HL-60 (cell line): ENCODE data around the gene CCDC197.
A peak's percentile ranks its signal among the peaks of the same experiment; 100 is the strongest.

Experiments used
- DNase-seq, 2 experiments: peaks; one replicate each; pipeline ENCODE4 v3.0.0-alpha.2; 2010 to 2020; ENCODE audit warnings: low read depth in 1 of 2, low spot score in 1 of 2
- H3K27ac ChIP-seq: fragments of 250-450 bp; sonication (Bioruptor Pico); replicated peaks from 2 replicates; pipeline ENCODE4 v1.5.1; 2020; ENCODE audit warnings: mild to moderate bottlenecking, moderate library complexity
- H3K27me3 ChIP-seq: fragments of 250-450 bp; sonication (Bioruptor Pico); 2 replicates; pipeline ENCODE4 v1.5.1; 2021; ENCODE audit warnings: mild to moderate bottlenecking, moderate library complexity; ENCODE audit not compliant: insufficient read depth, poor library complexity, severe bottlenecking
- H3K4me3 ChIP-seq: replicated peaks from 2 replicates; pipeline ENCODE4 v1.5.1; 2011; ENCODE audit warnings: mild to moderate bottlenecking, control low read depth, low read length; ENCODE audit not compliant: insufficient read depth
- CTCF ChIP-seq: IDR thresholded peaks from one replicate; pipeline ENCODE4 v1.5.1; 2011; ENCODE audit warnings: low read length, control low read depth, inconsistent platforms; ENCODE audit not compliant: insufficient read depth
- GABPA ChIP-seq: IDR thresholded peaks from 2 replicates; pipeline ENCODE4 v1.6.1; 2012; ENCODE audit warnings: low read depth
- POLR2AphosphoS5 ChIP-seq: IDR thresholded peaks from 2 replicates; pipeline ENCODE4 v1.6.1; 2012; ENCODE audit warnings: low read depth
- REST ChIP-seq: IDR thresholded peaks from 2 replicates; pipeline ENCODE4 v1.6.1; 2012; ENCODE audit warnings: low read depth; ENCODE audit not compliant: insufficient replicate concordance
- SPI1 ChIP-seq: IDR thresholded peaks from 2 replicates; pipeline ENCODE4 v1.6.1; 2012; ENCODE audit warnings: low read depth, mild to moderate bottlenecking, borderline replicate concordance

CCDC197 gene

GRCh38 chr14:93965946-93966474, 31.1 kb upstream of the CCDC197 start:
- DNase-seq, result no peak
- no peak overlapping the region for H3K27ac ChIP-seq
- no peaks in the 10 kb centered on the region for H3K27me3 ChIP-seq
- TF ChIP-seq CTCF (no peak), GABPA (no peak), POLR2AphosphoS5 (no peak)
- H3K4me3 ChIP-seq, result no peak overlapping the region

GRCh38 chr14:93967637-93968250, 29.4 kb upstream of the CCDC197 start:
- H3K4me3 ChIP-seq, result no peak overlapping the region
- DNase-seq, result peak in 1 of 2 experiments; percentile 61
- no peaks in the 10 kb centered on the region for H3K27me3 ChIP-seq
- no peak overlapping the region for H3K27ac ChIP-seq
- TF ChIP-seq CTCF, result no peak
- peak; percentile 98 for TF ChIP-seq SPI1

- TF ChIP-seq GABPA (no peak), POLR2AphosphoS5 (no peak), REST (no peak), SPI1 (no peak), CTCF (no peak)
- Histone ChIP-seq H3K4me3 (no peak overlapping the region), H3K27ac (no peak overlapping the region), H3K27me3 (no peaks in the 10 kb centered on the region)
- DNase-seq, result no peak
Measured at GRCh38 chr14:93969082-93969828, 27.8 kb upstream of the CCDC197 start.

DNA sequence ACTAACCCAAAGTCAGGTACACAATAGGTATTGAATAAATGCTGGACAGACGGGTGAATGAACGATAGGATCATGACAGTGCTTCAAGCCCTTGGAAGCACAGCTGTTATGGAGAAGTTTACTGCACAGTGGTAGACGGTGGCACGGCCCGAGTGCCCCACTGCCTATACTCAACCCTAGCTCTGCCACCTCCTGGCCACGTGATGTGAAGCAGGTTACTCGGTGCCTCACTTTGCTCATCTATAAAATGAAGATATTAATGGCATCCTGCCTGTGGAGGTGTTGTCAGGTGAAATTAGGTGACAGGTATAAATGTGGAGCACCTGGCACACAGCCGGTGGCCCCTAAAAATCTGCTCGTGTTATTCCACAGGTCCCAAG, 26.5 kb upstream of the CCDC197 start:
- Histone ChIP-seq H3K27ac (no peak overlapping the region), H3K27me3 (no peaks in the 10 kb centered on the region)
- no peak for TF ChIP-seq POLR2AphosphoS5
- TF ChIP-seq REST, result no peak
- TF ChIP-seq GABPA, result no peak
- no peak for TF ChIP-seq SPI1
- no peak for TF ChIP-seq CTCF

More for the DNA sequence above, 26.5 kb upstream of the CCDC197 start:
- H3K4me3 ChIP-seq, result peak overlapping the region; percentile 39
- peak in 1 of 2 experiments; percentile 80 for DNase-seq
